ENCODE data around the gene INSR.

The INSR gene

DNA sequence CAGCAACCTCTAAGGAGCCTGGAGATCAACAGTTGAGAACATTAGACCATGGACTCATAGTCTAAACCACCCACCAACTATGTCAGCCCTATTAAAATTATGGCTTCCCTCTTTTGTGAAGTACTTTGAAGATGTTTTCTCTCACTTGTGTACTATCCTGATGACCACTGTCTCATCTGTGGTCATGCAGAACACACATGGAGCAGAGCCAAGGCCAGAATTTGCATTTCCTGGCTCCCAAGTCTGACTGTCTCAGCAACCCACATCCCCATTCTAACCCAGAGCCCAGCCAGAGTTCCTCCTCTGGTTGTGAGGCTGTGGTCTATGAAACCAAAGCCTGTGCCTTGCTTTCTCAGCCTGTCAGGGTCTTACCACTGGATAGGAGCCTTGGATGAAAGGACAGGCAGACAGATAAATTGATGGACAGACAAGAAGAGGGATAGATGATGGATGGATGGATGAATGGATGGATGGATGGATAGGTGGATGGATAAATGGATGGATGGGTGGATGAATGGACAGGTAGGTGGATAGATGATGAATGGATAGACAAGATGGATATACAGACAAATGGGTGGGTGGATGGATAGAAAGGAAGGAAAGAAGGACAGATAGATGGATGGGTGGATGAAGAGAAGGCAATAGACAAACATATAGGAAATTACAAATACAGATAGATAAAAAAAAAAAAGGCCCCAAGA, 189.3 kb downstream of the INSR start:
- no peak overlapping the region for H3K4me3 ChIP-seq (ENCODE audit: low read length)
- TF ChIP-seq, protein P1, sequence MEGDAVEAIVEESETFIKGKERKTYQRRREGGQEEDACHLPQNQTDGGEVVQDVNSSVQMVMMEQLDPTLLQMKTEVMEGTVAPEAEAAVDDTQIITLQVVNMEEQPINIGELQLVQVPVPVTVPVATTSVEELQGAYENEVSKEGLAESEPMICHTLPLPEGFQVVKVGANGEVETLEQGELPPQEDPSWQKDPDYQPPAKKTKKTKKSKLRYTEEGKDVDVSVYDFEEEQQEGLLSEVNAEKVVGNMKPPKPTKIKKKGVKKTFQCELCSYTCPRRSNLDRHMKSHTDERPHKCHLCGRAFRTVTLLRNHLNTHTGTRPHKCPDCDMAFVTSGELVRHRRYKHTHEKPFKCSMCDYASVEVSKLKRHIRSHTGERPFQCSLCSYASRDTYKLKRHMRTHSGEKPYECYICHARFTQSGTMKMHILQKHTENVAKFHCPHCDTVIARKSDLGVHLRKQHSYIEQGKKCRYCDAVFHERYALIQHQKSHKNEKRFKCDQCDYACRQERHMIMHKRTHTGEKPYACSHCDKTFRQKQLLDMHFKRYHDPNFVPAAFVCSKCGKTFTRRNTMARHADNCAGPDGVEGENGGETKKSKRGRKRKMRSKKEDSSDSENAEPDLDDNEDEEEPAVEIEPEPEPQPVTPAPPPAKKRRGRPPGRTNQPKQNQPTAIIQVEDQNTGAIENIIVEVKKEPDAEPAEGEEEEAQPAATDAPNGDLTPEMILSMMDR (IDR thresholded peaks at IDR 0.05; ENCODE audit: insufficient read depth, low read depth, low read length, missing control alignments) = no peak
- DNase-seq (ENCODE audit: low read depth) = no peak

- no peak overlapping the region for H3K4me3 ChIP-seq (ENCODE audit: low read length)
- no peak for DNase-seq (ENCODE audit: low read depth)
- TF ChIP-seq, protein P1 (IDR thresholded peaks at IDR 0.05; ENCODE audit: insufficient read depth, low read depth, low read length, missing control alignments) = no peak
Measured at GRCh38 chr19:7101498-7102253, 192.5 kb downstream of the INSR start.

DNA sequence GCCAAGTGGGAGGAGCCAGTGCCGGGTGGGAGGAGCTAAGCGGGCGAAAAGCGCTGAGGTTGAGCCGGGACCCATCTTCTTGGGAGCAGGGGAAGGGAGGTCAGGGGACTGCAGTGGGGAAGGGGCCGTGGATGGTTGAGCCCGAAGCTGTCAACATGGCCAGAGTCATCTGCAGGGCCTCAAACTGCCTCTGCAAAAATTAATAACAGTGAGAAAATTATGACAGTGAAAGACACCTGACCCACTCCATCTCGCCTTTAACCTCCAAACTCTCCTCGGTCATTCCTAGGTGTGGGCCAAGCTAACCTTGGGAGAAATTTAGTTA, 194.7 kb downstream of the INSR start:
- no peak for DNase-seq (ENCODE audit: low read depth)
- peak overlapping the region; percentile 75 for H3K4me3 ChIP-seq (ENCODE audit: low read length)

DNA sequence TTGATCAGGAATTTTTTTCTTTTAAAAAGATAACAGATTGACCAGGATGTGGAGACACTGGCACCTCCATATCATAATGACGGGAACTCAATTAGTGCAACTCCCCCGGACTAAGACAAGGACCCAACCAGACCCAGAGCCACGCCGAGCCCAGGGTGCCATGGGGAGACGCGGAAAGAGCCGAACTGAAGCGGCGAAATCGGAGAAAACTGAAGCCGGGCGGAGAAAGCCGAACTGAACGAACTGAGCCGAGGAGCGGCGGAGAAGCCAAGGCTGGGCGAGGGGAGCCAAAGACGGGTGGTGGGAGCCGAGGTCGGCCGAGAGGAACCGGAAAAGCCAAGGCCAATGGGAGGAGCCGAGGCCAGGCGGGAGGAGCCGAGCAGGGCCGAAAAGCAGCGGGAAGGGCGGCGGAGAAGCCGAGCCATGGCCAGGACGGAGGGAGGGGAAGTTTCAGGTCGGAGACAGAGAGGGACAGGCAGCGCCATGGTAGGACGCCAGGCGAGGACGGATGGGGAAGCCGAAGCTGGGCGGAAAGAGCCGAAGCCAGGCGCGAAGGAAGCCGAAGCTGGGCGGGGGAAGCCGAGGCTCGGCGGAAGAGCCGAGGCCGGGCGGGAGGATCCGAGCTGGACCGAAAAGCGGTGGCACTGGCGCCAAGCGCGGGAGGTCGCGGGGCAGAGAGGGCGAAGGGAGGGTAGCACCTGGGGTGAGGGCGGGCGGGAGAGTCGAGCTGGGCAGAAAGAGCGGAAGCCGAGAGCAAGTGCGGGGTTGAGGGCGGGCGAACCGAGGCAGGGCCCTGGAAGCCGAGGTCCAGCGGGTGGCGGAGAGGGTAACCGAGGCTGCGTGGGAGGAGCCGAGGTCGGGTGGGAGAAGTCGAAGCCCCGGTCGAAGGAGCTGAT, 195.3 kb downstream of the INSR start:
- TF ChIP-seq, protein P1 (IDR thresholded peaks at IDR 0.05; ENCODE audit: insufficient read depth, low read depth, low read length, missing control alignments) = no peak
- H3K4me3 ChIP-seq (ENCODE audit: low read length) = peak overlapping the region; percentile 75
- DNase-seq (ENCODE audit: low read depth) = peak; percentile 89

More for the DNA sequence above, 194.7 kb downstream of the INSR start:
- TF ChIP-seq, protein P1 (IDR thresholded peaks at IDR 0.05; ENCODE audit: insufficient read depth, low read depth, low read length, missing control alignments) = no peak

GRCh38 chr19:7098096-7098495, 196.1 kb downstream of the INSR start:
- TF ChIP-seq, protein P1 (IDR thresholded peaks at IDR 0.05; ENCODE audit: insufficient read depth, low read depth, low read length, missing control alignments) = no peak
- peak overlapping the region; percentile 75 for H3K4me3 ChIP-seq (ENCODE audit: low read length)
- DNase-seq (ENCODE audit: low read depth) = no peak

GRCh38 chr19:7088999-7089398, 205.2 kb downstream of the INSR start:
- H3K4me3 ChIP-seq (ENCODE audit: low read length) = no peak overlapping the region
- no peak for DNase-seq (ENCODE audit: low read depth)
- TF ChIP-seq, protein P1 (IDR thresholded peaks at IDR 0.05; ENCODE audit: insufficient read depth, low read depth, low read length, missing control alignments) = no peak

Measured in epithelial cell of esophagus (primary cell).